ENCODE data around the gene IFT27. TPM values are rescaled to one million over a fixed set of nuclear protein-coding genes. Genes with fewer than 3 reads are reported as not detected.

IFT27 gene
- total RNA-seq, 1 experiment from 2014 or later, result 74.2 TPM

GRCh38 chr22:36783743-36784142, 7.8 kb upstream of the IFT27 start:
- Histone ChIP-seq H3K79me2 (ENCODE audit: low read depth) (no peaks in the 10 kb centered on the region), H3K4me1 (replicated peaks; ENCODE audit: insufficient read depth) (peaks cover 5% of the 10 kb centered on the region), H3K36me3 (ENCODE audit: low read depth) (no peaks in the 10 kb centered on the region), H3K27ac (no peak overlapping the region), H4K20me1 (ENCODE audit: insufficient read depth) (no peaks in the 10 kb centered on the region), H3F3A (ENCODE audit: insufficient read depth, low read depth) (no peaks in the 10 kb centered on the region), H3K4me2 (no peak overlapping the region), H3K9me2 (ENCODE audit: insufficient read depth) (no peaks in the 10 kb centered on the region), H3K4me3 (no peak overlapping the region), H3K9me3 (ENCODE audit: insufficient read depth, low read depth) (no peaks in the 10 kb centered on the region), H3K27me3 (ENCODE audit: insufficient read depth, low read depth) (peaks cover 14% of the 10 kb centered on the region), H2AFZ (no peak overlapping the region)
- DNase-seq, result no peak
- POLR2A ChIA-PET (ENCODE audit: unreplicated experiment), result no interaction called here
- no peak for TF ChIP-seq EZH2 (IDR thresholded peaks at IDR 0.05; ENCODE audit: low read depth)
- no peak for TF ChIP-seq CTCF (conservative IDR thresholded peaks at IDR 0.05)
- BruUV-seq (replicated peaks), result no TSS peak
- intact Hi-C loops (cut with micrococcal nuclease; ENCODE audit: unreplicated experiment), result loop anchor here (2.0 to 5.0 kb wide), 2 partner anchors 477 to 674 kb away; no protein-coding TSS in a partner anchor
- CTCF ChIA-PET, result no interaction called here

- H4K20me1 ChIP-seq (ENCODE audit: insufficient read depth), result no peaks in the 10 kb centered on the region
- H2AFZ ChIP-seq, result peak overlapping the region; percentile 50
- intact Hi-C loops (cut with micrococcal nuclease; ENCODE audit: unreplicated experiment), result loop anchor here (1.0 to 5.0 kb wide), 7 partner anchors 74 to 675 kb away; no protein-coding TSS in a partner anchor
- peak overlapping the region; percentile 23 for H3K4me2 ChIP-seq
- peaks cover 9% of the 10 kb centered on the region for H3K27me3 ChIP-seq (ENCODE audit: insufficient read depth, low read depth)
- TF ChIP-seq EZH2 (IDR thresholded peaks at IDR 0.05; ENCODE audit: low read depth) (no peak), CTCF (conservative IDR thresholded peaks at IDR 0.05) (peak; percentile 99)
- no peak overlapping the region for H3K4me3 ChIP-seq
- CTCF ChIA-PET, result interaction anchor here (0.5 to 2.8 kb wide), 5 partner anchors 57 to 344 kb away, joined by 3 to 10 read pairs (median 6); partner anchors contain the start of genes MPST and TST
- H3K36me3 ChIP-seq (ENCODE audit: low read depth), result no peaks in the 10 kb centered on the region
- DNase-seq, result peak; percentile 80 to 93
- H3F3A ChIP-seq (ENCODE audit: insufficient read depth, low read depth), result no peaks in the 10 kb centered on the region
- H3K9me3 ChIP-seq (ENCODE audit: insufficient read depth, low read depth), result no peaks in the 10 kb centered on the region
- peaks cover 5% of the 10 kb centered on the region for H3K4me1 ChIP-seq (replicated peaks; ENCODE audit: insufficient read depth)
- BruUV-seq (replicated peaks), result no TSS peak
- POLR2A ChIA-PET (ENCODE audit: unreplicated experiment), result interaction anchor here (0.5 kb wide), 1 partner anchor 42 kb away, joined by 4 read pairs; no protein-coding TSS in a partner anchor
- no peaks in the 10 kb centered on the region for H3K79me2 ChIP-seq (ENCODE audit: low read depth)
- no peaks in the 10 kb centered on the region for H3K9me2 ChIP-seq (ENCODE audit: insufficient read depth)
- no peak overlapping the region for H3K27ac ChIP-seq
Observed at GRCh38 chr22:36781656-36782627, 6.0 kb upstream of the IFT27 start.

DNA sequence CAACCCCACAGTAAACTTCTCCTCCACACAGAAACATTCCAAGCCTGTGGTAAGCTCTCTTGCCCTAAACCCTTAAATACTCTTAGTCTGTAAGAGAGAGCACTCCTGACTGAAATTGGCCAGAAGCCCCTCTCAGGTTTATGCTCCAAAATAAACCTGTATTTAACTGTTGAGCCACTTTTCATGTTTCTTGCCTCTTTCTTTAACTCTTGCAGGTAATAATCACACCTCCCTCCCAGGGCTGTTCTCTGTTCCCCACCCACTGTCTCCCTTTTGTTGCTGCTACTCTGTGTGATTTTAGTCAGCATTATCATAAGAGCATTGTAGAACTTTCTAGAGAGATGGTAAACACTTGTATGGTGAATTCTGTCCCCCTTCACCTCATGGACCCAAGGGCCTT, 2.1 kb upstream of the IFT27 start:
- ChIA-PET CTCF (no interaction called here), POLR2A (ENCODE audit: unreplicated experiment) (no interaction called here)
- no peaks in the 10 kb centered on the region for H4K20me1 ChIP-seq (ENCODE audit: insufficient read depth)
- no peaks in the 10 kb centered on the region for H3K9me3 ChIP-seq (ENCODE audit: insufficient read depth, low read depth)
- TF ChIP-seq EZH2 (IDR thresholded peaks at IDR 0.05; ENCODE audit: low read depth) (no peak), CTCF (conservative IDR thresholded peaks at IDR 0.05) (no peak)
- H3K27ac ChIP-seq, result no peak overlapping the region
- no peaks in the 10 kb centered on the region for H3F3A ChIP-seq (ENCODE audit: insufficient read depth, low read depth)
- H3K4me1 ChIP-seq (replicated peaks; ENCODE audit: insufficient read depth), result peaks cover 17% of the 10 kb centered on the region
- no peaks in the 10 kb centered on the region for H3K79me2 ChIP-seq (ENCODE audit: low read depth)
- no peaks in the 10 kb centered on the region for H3K36me3 ChIP-seq (ENCODE audit: low read depth)
- H3K4me3 ChIP-seq, result no peak overlapping the region
- H3K4me2 ChIP-seq, result no peak overlapping the region
- no peaks in the 10 kb centered on the region for H3K27me3 ChIP-seq (ENCODE audit: insufficient read depth, low read depth)
- intact Hi-C loops (cut with micrococcal nuclease; ENCODE audit: unreplicated experiment), result no loop called here
- no peaks in the 10 kb centered on the region for H3K9me2 ChIP-seq (ENCODE audit: insufficient read depth)
- no peak overlapping the region for H2AFZ ChIP-seq
- DNase-seq, result no peak
- BruUV-seq (replicated peaks), result no TSS peak
